HepG2 (cell line): Measurements from ENCODE around the gene ACACA. TPM values are rescaled to one million over a fixed set of nuclear protein-coding genes. Genes with fewer than 3 reads are reported as not detected.

Source experiments
- ATAC-seq: fragments of 200-7000 bp; cut with Tn5 transposase; 3 replicates; pipeline ENCODE4 v1.9.1; 2020; ENCODE audit warnings: mild to moderate bottlenecking, moderate library complexity
- BruUV-seq: library from RNA; stranded (reverse); fragments of 400-500 nt; replicated peaks from 2 replicates; lab custom pipeline; 2021; lab: Mats Ljungman, UMichigan
- CTCF ChIA-PET: fragments of 300-600 bp; formaldehyde crosslinking; extraction: SDS; loops from one replicate; lab custom pipeline; 2021; ENCODE audit warnings: low total read pairs, inconsistent platforms, low intra/inter-chr PET ratio; lab: Yijun Ruan, JAX
- POLR2A ChIA-PET: fragments of 350-600 bp; sonication (Branson Sonifier 250); formaldehyde crosslinking; loops from one replicate; lab custom pipeline; 2020; ENCODE audit warnings: antibody characterized with exemption, inconsistent platforms; lab: Yijun Ruan, JAX
- DNase-seq: peaks from one replicate; pipeline ENCODE4 v3.0.0-alpha.2; 2015; ENCODE audit warnings: low spot score
- FAIRE-seq: peaks from 3 replicates; lab custom pipeline; 2011; peaks lifted over from hg19 to GRCh38; lab: Jason Lieb, UNC
- H2AFZ ChIP-seq: one replicate; pipeline ENCODE4 v1.6.1; 2011; ENCODE audit warnings: low read length, inconsistent platforms
- H3K27ac ChIP-seq: fragments of 300-600 bp; 3 replicates; pipeline ENCODE4 v1.8.0; 2011; ENCODE audit warnings: mixed run types, mild to moderate bottlenecking, mixed read lengths, low read length, inconsistent platforms; ENCODE audit not compliant: insufficient read depth; ENCODE audit errors: extremely low read length
- H3K27me3 ChIP-seq, 2 experiments: fragments of 200-600 bp in 1 of 2; 2 replicates in 1 of 2; 3 replicates in 1 of 2; pipeline versions ENCODE4 v1.6.0 to v1.8.0; 2011; ENCODE audit warnings: low read length in 2 of 2, mild to moderate bottlenecking in 2 of 2, moderate library complexity in 2 of 2, inconsistent platforms in 1 of 2; ENCODE audit not compliant: insufficient read depth in 2 of 2, control insufficient read depth in 1 of 2
- H3K36me3 ChIP-seq, 2 experiments: fragments of 200-600 bp in 1 of 2; replicated peaks in 1 of 2; 2 replicates in 1 of 2; 3 replicates in 1 of 2; pipeline versions ENCODE4 v1.5.1 to v1.8.0; 2011; ENCODE audit warnings: low read length in 2 of 2, inconsistent platforms in 1 of 2; ENCODE audit not compliant: insufficient read depth in 2 of 2, control insufficient read depth in 1 of 2
- H3K4me1 ChIP-seq: 2 replicates; pipeline ENCODE4 v1.5.1; 2012; ENCODE audit warnings: low read length, inconsistent platforms; ENCODE audit not compliant: insufficient read depth
- H3K4me2 ChIP-seq: 2 replicates; pipeline ENCODE4 v1.6.0; 2011; ENCODE audit warnings: low read depth, low read length, inconsistent platforms
- H3K4me3 ChIP-seq, 3 experiments: fragments of 200-600 bp in 1 of 3; sonication (generic), shearing (Covaris generic) in 1 of 3; replicated peaks in 1 of 3; 2 replicates each; pipeline ENCODE4 v1.5.1; 2011 to 2016; ENCODE audit warnings: low read length in 3 of 3, inconsistent platforms in 2 of 3, low read depth in 2 of 3, mild to moderate bottlenecking in 2 of 3, control low read depth in 1 of 3, mixed read lengths in 1 of 3; ENCODE audit not compliant: insufficient read depth in 1 of 3
- H3K79me2 ChIP-seq: one replicate; pipeline ENCODE4 v1.6.1; 2011; ENCODE audit warnings: low read length, inconsistent platforms; ENCODE audit not compliant: insufficient read depth
- H3K9ac ChIP-seq: 2 replicates; pipeline ENCODE4 v1.6.0; 2011; ENCODE audit warnings: mild to moderate bottlenecking, low read depth, low read length, inconsistent platforms; ENCODE audit not compliant: insufficient read depth
- H3K9me3 ChIP-seq: 2 replicates; pipeline ENCODE4 v1.5.1; 2012; ENCODE audit warnings: mild to moderate bottlenecking, low read length
- H4K20me1 ChIP-seq: 2 replicates; pipeline ENCODE4 v1.6.0; 2011; ENCODE audit warnings: inconsistent platforms, mild to moderate bottlenecking, low read length, moderate library complexity; ENCODE audit not compliant: insufficient read depth
- FOXK2 ChIP-seq: fragments of 450-650 bp; IDR thresholded peaks from 2 replicates; pipeline ENCODE4 v1.6.1; 2016
- HMG20A ChIP-seq: IDR thresholded peaks from 2 replicates; pipeline ENCODE4 v1.6.1; 2016; ENCODE audit warnings: borderline replicate concordance
- KDM6A ChIP-seq: IDR thresholded peaks from 2 replicates; pipeline ENCODE4 v1.6.1; 2016; ENCODE audit warnings: low read depth
- MTA3 ChIP-seq: sonication (generic); formaldehyde crosslinking; IDR thresholded peaks from 2 replicates; pipeline ENCODE4 v1.4.0; 2020; ENCODE audit warnings: missing genetic modification reagents
- SRSF1 ChIP-seq: fragments of 200-400 bp; formaldehyde crosslinking; optimal IDR thresholded peaks from 2 replicates; pipeline ENCODE3; 2017; ENCODE audit warnings: mild to moderate bottlenecking, low read depth, low read length, moderate library complexity
- TBP ChIP-seq: sonication (generic); formaldehyde crosslinking; IDR thresholded peaks from 2 replicates; pipeline ENCODE4 v1.5.0; 2020; ENCODE audit warnings: missing genetic modification reagents
- ZNF850 ChIP-seq: sonication (generic); formaldehyde crosslinking; conservative IDR thresholded peaks from 2 replicates; pipeline ENCODE4 v1.9.0; 2021; ENCODE audit warnings: mild to moderate bottlenecking, missing genetic modification reagents
- WGBS: methylation state at CpG from one replicate; pipeline ENCODE4 v1.1.6; 2017; ENCODE audit warnings: low lambda C conversion rate; 5-methylcytosine and 5-hydroxymethylcytosine counted together
- in situ Hi-C: cut with HindIII; loops from 2 replicates; pipeline ENCODE4 v1.10.0; 2017; ENCODE audit warnings: low pct_unique_long_range_greater_than_20kb; ENCODE audit not compliant: extremely low pct_ligation_motif_present
- intact Hi-C: fragments of 100-400 bp; cut with micrococcal nuclease; formaldehyde crosslinking; loops from one replicate; pipeline ENCODE4 v1.10.0; 2022; ENCODE audit not compliant: unreplicated experiment
- polyA plus RNA-seq, 8 experiments: library from polyadenylated mRNA; depleted of rRNA in 3 of 8; stranded (reverse) in 7 of 8; unstranded in 1 of 8; fragments of >200 nt; fragmentation: Illumina TruSeq in 4 of 8; extraction: Trizol in 4 of 8; gene quantifications; 2 replicates each; pipeline versions ENCODE4 v1.2.1 to v1.2.3, GENCODE V29; 2011 to 2016; ENCODE audit warnings: low read depth in 4 of 8, missing spikeins in 1 of 8, mixed read lengths in 1 of 8; ENCODE audit not compliant: insufficient read depth in 1 of 8
- total RNA-seq, 5 experiments: library from RNA; depleted of rRNA; stranded (reverse); fragments of >200 nt; fragmentation: Illumina TruSeq; extraction: Trizol; gene quantifications; 2 replicates each; pipeline ENCODE4 v1.2.3, GENCODE V29; 2016; ENCODE audit warnings: low read depth in 1 of 5
- TF ChIP-seq, protein P1 (sequence below): sonication (generic); formaldehyde crosslinking; IDR thresholded peaks from 2 replicates; pipeline ENCODE4 v1.5.0; 2020; ENCODE audit warnings: mild to moderate bottlenecking, missing genetic modification reagents, borderline replicate concordance

The ACACA gene
- total and polyA plus RNA-seq, 2 of the 13 experiments (the other 11 are each of a cell fraction or from before 2014, with no cell fraction given): 39.2 to 47.2 TPM

DNA sequence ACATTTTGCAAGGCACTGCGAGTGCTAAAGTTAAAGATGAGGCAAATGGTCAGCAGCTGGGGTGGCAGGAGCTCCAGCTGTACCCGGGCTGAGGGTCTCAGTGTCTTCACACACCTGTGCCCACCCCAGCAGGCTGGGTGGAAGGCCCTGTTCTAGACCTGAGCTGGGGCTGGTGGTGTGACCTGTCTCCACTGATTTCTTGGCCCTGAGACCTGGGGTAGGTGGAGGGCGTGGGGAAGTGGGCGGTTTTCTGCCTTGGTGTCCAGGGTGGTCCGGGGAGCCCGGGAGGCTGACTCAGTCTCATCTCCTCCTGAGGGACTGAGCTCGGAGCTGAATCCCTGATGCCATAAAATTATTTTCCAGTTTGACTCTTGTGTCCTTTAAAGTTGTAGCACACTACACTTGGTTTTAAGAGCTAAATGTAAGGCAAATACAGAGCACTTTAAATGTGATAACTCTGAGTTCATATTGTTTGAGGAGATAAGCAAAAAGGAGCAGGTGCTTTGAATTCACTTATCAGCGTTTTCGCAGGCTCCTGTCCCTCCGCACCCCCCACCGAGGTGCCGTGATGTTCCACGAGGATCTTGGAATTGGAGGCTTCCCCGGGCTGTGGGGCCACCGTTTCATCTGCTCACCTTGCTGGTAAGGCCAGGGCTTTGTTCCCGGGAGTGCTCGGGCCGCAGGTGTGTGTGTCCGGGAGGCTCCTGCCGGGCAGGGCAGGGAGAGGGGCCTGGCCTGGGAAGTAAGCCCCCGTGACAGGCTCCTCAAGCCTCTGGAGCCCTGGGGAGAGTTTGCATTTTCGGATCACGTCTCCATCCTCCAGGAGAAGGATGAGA, 340.9 kb downstream of the ACACA start:
- FAIRE-seq: no peak

More for the DNA sequence above, 340.9 kb downstream of the ACACA start:
- ChIA-PET POLR2A (no interaction called here), CTCF (no interaction called here)
- ATAC-seq (no peak; the same call in 2 of the 3 replicates), DNase-seq (no peak)
- no TSS peak for BruUV-seq
- Histone ChIP-seq H3K79me2 (no peaks in the 10 kb centered on the region), H3K9me3 (no peaks in the 10 kb centered on the region), H3K4me2 (no peak overlapping the region), H3K4me3 (no peak overlapping the region)
- WGBS: 32% methylated on average over 12 of the region's 23 CpGs
- intact Hi-C loops: no loop called here
- TF ChIP-seq KDM6A (CRISPR knock-in tag) (no peak), HMG20A (CRISPR knock-in tag) (no peak), FOXK2 (no peak), ZNF850 (CRISPR knock-in tag) (no peak), TBP (CRISPR knock-in tag) (no peak), MTA3 (CRISPR knock-in tag) (no peak), SRSF1 (no peak)
- TF ChIP-seq, protein P1, sequence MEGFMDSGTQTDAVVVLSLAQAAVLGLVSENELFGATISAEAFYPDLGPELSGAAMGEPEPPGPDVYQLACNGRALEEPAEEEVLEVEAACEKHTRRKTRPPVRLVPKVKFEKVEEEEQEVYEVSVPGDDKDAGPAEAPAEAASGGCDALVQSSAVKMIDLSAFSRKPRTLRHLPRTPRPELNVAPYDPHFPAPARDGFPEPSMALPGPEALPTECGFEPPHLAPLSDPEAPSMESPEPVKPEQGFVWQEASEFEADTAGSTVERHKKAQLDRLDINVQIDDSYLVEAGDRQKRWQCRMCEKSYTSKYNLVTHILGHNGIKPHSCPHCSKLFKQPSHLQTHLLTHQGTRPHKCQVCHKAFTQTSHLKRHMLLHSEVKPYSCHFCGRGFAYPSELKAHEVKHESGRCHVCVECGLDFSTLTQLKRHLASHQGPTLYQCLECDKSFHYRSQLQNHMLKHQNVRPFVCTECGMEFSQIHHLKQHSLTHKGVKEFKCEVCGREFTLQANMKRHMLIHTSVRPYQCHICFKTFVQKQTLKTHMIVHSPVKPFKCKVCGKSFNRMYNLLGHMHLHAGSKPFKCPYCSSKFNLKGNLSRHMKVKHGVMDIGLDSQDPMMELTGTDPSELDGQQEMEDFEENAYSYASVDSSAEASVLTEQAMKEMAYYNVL (CRISPR knock-in tag): no peak
- TF ChIP-seq, all 625 proteins: peak for 0
- H4K20me1 ChIP-seq: no peaks in the 10 kb centered on the region
- peaks cover 40% of the 10 kb centered on the region for H3K4me1 ChIP-seq
- H3K9ac ChIP-seq: no peak overlapping the region
- H3K27ac ChIP-seq: no peak overlapping the region
- H3K36me3 ChIP-seq: no peaks in the 10 kb centered on the region
- H2AFZ ChIP-seq: no peak overlapping the region
- in situ Hi-C loops: loop anchor here (10.0 kb wide), 1 partner anchor 431 kb away; no protein-coding TSS in a partner anchor
- peaks cover 2 to 31% of the 10 kb centered on the region in 2 experiments; a peak in 4 of 5 replicates for H3K27me3 ChIP-seq
